AG09309 (cell line): ENCODE results near the gene CAND2.

Experiments used
- DNase-seq: peaks from one replicate; pipeline ENCODE4 v3.0.0-alpha.2; 2010; ENCODE audit warnings: low read depth
- H3K4me3 ChIP-seq: 2 replicates; pipeline ENCODE4 v1.5.1; 2011; ENCODE audit warnings: mild to moderate bottlenecking, low read depth, low read length, moderate library complexity; ENCODE audit not compliant: control insufficient read depth
- CTCF ChIP-seq: IDR thresholded peaks from 2 replicates; pipeline ENCODE4 v1.5.1; 2011; ENCODE audit warnings: mild to moderate bottlenecking, low read depth, low read length, inconsistent platforms; ENCODE audit not compliant: insufficient read depth, control insufficient read depth; ENCODE audit errors: missing control alignments

CAND2 gene

GRCh38 chr3:12882336-12883310 lies 86.1 kb downstream of the CAND2 start:
- DNase-seq = no peak
- TF ChIP-seq CTCF = no peak
- no peak overlapping the region for H3K4me3 ChIP-seq

GRCh38 chr3:12884186-12884680 lies 87.8 kb downstream of the CAND2 start:
- TF ChIP-seq CTCF = no peak
- no peak for DNase-seq
- no peak overlapping the region for H3K4me3 ChIP-seq
